DMS79 (cell line): Measurements from ENCODE around the gene SULT6B1.
"Not testable (repeated sequence)": the region's sequence is repeated elsewhere in the genome, so short reads cannot be mapped to it uniquely, and the experiment has no call there.

ENCODE experiments used
- DNase-seq: peaks from one replicate; lab custom pipeline; 2025; lab: John Stamatoyannopoulos, UW

The SULT6B1 gene

GRCh38 chr2:37188570-37188969, at the start of gene SULT6B1:
TSS of gene SULT6B1 (minus strand) at chr2:37188670. CDS start at chr2:37188640, 30 bp downstream.
- DNase-seq, result no peak

- DNase-seq, result no peak
These were observed 43.9 kb upstream of the SULT6B1 start for GRCh38 chr2:37232131-37232933.

GRCh38 chr2:37231241-37232130, 43.0 kb upstream of the SULT6B1 start, which contains the start of the genes CEBPZ and NDUFAF7:
TSS of gene CEBPZ (minus strand) at chr2:37231596. CDS start at chr2:37231567, 29 bp downstream.
TSS of gene NDUFAF7 (plus strand) at chr2:37231658. CDS start at chr2:37231706, 48 bp downstream.
- peak; percentile 78 for DNase-seq

- no peak for DNase-seq
These were observed 42.1 kb upstream of the SULT6B1 start for GRCh38 chr2:37230581-37230980.

- no peak for DNase-seq
These were observed 40.3 kb upstream of the SULT6B1 start for GRCh38 chr2:37228788-37229187.

GRCh38 chr2:37226863-37227262, 38.4 kb upstream of the SULT6B1 start:
- no peak for DNase-seq

- not testable (repeated sequence) for DNase-seq
These were observed 36.7 kb upstream of the SULT6B1 start for GRCh38 chr2:37225129-37225528.

GRCh38 chr2:37224063-37224462, 35.6 kb upstream of the SULT6B1 start:
- DNase-seq, result no peak

GRCh38 chr2:37223131-37223530, 34.7 kb upstream of the SULT6B1 start:
- no peak for DNase-seq

GRCh38 chr2:37219046-37219445, 30.6 kb upstream of the SULT6B1 start:
- DNase-seq, result no peak

- no peak for DNase-seq
These were observed 26.8 kb upstream of the SULT6B1 start for GRCh38 chr2:37215250-37215649.

- no peak for DNase-seq
These were observed 23.5 kb upstream of the SULT6B1 start for GRCh38 chr2:37211939-37212338.

GRCh38 chr2:37211212-37211611, 22.7 kb upstream of the SULT6B1 start:
- DNase-seq, result no peak

- DNase-seq, result not testable (repeated sequence)
These were observed 18.3 kb upstream of the SULT6B1 start for GRCh38 chr2:37206760-37207159.

GRCh38 chr2:37205689-37206341, 17.3 kb upstream of the SULT6B1 start:
- DNase-seq, result no peak

GRCh38 chr2:37205071-37205661, 16.7 kb upstream of the SULT6B1 start:
- not testable (repeated sequence) for DNase-seq

- no peak for DNase-seq
These were observed 15.2 kb upstream of the SULT6B1 start for GRCh38 chr2:37203708-37204107.

- DNase-seq, result no peak
These were observed 13.3 kb upstream of the SULT6B1 start for GRCh38 chr2:37201766-37202165.

GRCh38 chr2:37201208-37201607, 12.7 kb upstream of the SULT6B1 start:
- no peak for DNase-seq

- DNase-seq, result no peak
These were observed 10.2 kb upstream of the SULT6B1 start for GRCh38 chr2:37198681-37199065.

- DNase-seq, result peak; percentile 50
These were observed 8.1 kb upstream of the SULT6B1 start, which contains the start of gene CEBPZOS for GRCh38 chr2:37196320-37197195. TSS of gene CEBPZOS (plus strand) at chr2:37196496. CDS start at chr2:37199705, 3,209 bp downstream.
